Glomerular endothelial cell (primary cell): Measurements from ENCODE around the gene EPSTI1. TPM values are rescaled to one million over a fixed set of nuclear protein-coding genes. Genes with fewer than 3 reads are reported as not detected.
"Not testable (repeated sequence)": the region's sequence is repeated elsewhere in the genome, so short reads cannot be mapped to it uniquely, and the experiment has no call there.

Source experiments
- DNase-seq: peaks from one replicate; pipeline ENCODE4 v3.0.0-alpha.2; 2011; ENCODE audit warnings: low read depth, low spot score; ENCODE audit errors: extremely low read depth
- total RNA-seq: library from RNA; depleted of rRNA; stranded (reverse); fragments of >200 nt; gene quantifications from 2 replicates; pipeline ENCODE4 v1.2.3, GENCODE V29; 2015

The EPSTI1 gene
- 3.4 and 17.9 TPM in 2 replicates for total RNA-seq

- peak; percentile 27 for DNase-seq
These were observed at the start of gene EPSTI1 for GRCh38 chr13:42991898-42992763. EPSTI1 (minus strand) TSS chr13:42992241; CDS start chr13:42992165, 76 bp downstream.

GRCh38 chr13:43041369-43041921 lies 49.4 kb upstream of the EPSTI1 start:
- DNase-seq = no peak

GRCh38 chr13:43040581-43041368 lies 48.7 kb upstream of the EPSTI1 start:
- not testable (repeated sequence) for DNase-seq

- DNase-seq = no peak
These were observed 47.9 kb upstream of the EPSTI1 start for GRCh38 chr13:43039966-43040365.

GRCh38 chr13:43036351-43037250 lies 44.6 kb upstream of the EPSTI1 start:
- no peak for DNase-seq

- DNase-seq = no peak
These were observed 41.0 kb upstream of the EPSTI1 start for GRCh38 chr13:43033038-43033437.

- DNase-seq = no peak
These were observed 39.8 kb upstream of the EPSTI1 start for GRCh38 chr13:43031881-43032280.

GRCh38 chr13:43030548-43030947 lies 38.5 kb upstream of the EPSTI1 start:
- no peak for DNase-seq

GRCh38 chr13:43026262-43026661 lies 34.2 kb upstream of the EPSTI1 start:
- DNase-seq = no peak

- DNase-seq = peak; percentile 36
These were observed 31.4 kb upstream of the EPSTI1 start, which contains the start of gene DNAJC15 for GRCh38 chr13:43023289-43023963. DNAJC15 (plus strand) TSS chr13:43023586; CDS start chr13:43023627, 41 bp downstream.

- DNase-seq = no peak
These were observed 30.9 kb upstream of the EPSTI1 start for GRCh38 chr13:43022934-43023288.

- DNase-seq = no peak
These were observed 30.1 kb upstream of the EPSTI1 start for GRCh38 chr13:43021926-43022670.

- DNase-seq = no peak
These were observed 28.8 kb upstream of the EPSTI1 start for GRCh38 chr13:43020794-43021193.

- DNase-seq = no peak
These were observed 27.8 kb upstream of the EPSTI1 start for GRCh38 chr13:43019811-43020210.

GRCh38 chr13:43016226-43016625 lies 24.2 kb upstream of the EPSTI1 start:
- DNase-seq = no peak

GRCh38 chr13:43014162-43014561 lies 22.1 kb upstream of the EPSTI1 start:
- DNase-seq = no peak

- no peak for DNase-seq
These were observed 17.5 kb upstream of the EPSTI1 start for GRCh38 chr13:43009506-43009905.

GRCh38 chr13:43008596-43008995 lies 16.6 kb upstream of the EPSTI1 start:
- no peak for DNase-seq
